Fibroblast of lung (primary cell): Measurements from ENCODE around the gene AKAP7. TPM values are rescaled to one million over a fixed set of nuclear protein-coding genes. Genes with fewer than 3 reads are reported as not detected.

Experiments used
- DNase-seq, 2 donors: peaks; one replicate each; pipeline versions ENCODE4 v3.0.0 to v3.0.0-alpha.2; 2010; ENCODE audit warnings: low read depth in 2 of 2
- H2AFZ ChIP-seq: 2 replicates; pipeline ENCODE4 v1.5.1; 2012; ENCODE audit warnings: low read length, control low read depth, inconsistent platforms
- H3K27ac ChIP-seq: 2 replicates; pipeline ENCODE4 v1.5.1; 2011; ENCODE audit warnings: low read length, control low read depth; ENCODE audit not compliant: insufficient read depth
- H3K27me3 ChIP-seq: 2 replicates; pipeline ENCODE4 v1.5.1; 2011; ENCODE audit warnings: mild to moderate bottlenecking, low read length; ENCODE audit not compliant: control insufficient read depth, insufficient read depth
- H3K36me3 ChIP-seq: 2 replicates; pipeline ENCODE4 v1.5.1; 2011; ENCODE audit warnings: low read length; ENCODE audit not compliant: control insufficient read depth, insufficient read depth
- H3K4me1 ChIP-seq: 2 replicates; pipeline ENCODE4 v1.5.1; 2011; ENCODE audit warnings: low read length; ENCODE audit not compliant: control insufficient read depth, insufficient read depth; ENCODE audit errors: extremely low read depth
- H3K4me2 ChIP-seq: 2 replicates; pipeline ENCODE4 v1.5.1; 2011; ENCODE audit warnings: low read length, control low read depth; ENCODE audit not compliant: insufficient read depth; ENCODE audit errors: extremely low read depth
- H3K4me3 ChIP-seq, 4 experiments: fragments of 200-600 bp in 1 of 4; sonication (generic) in 1 of 4; replicated peaks in 1 of 4; 2 replicates each; pipeline ENCODE4 v1.5.1; 2011 to 2016; ENCODE audit warnings: low read length in 4 of 4, low read depth in 3 of 4, mild to moderate bottlenecking in 3 of 4, control low read depth in 2 of 4, inconsistent platforms in 1 of 4, mixed read lengths in 1 of 4; ENCODE audit not compliant: insufficient read depth in 1 of 4; ENCODE audit errors: control extremely low read depth in 1 of 4
- H3K79me2 ChIP-seq: 2 replicates; pipeline ENCODE4 v1.5.1; 2012; ENCODE audit warnings: mild to moderate bottlenecking, low read length, inconsistent platforms; ENCODE audit not compliant: control insufficient read depth, insufficient read depth
- H3K9ac ChIP-seq: 2 replicates; pipeline ENCODE4 v1.5.1; 2011; ENCODE audit warnings: mild to moderate bottlenecking, low read length, control low read depth; ENCODE audit not compliant: insufficient read depth
- H3K9me3 ChIP-seq: 2 replicates; pipeline ENCODE4 v1.5.1; 2012; ENCODE audit warnings: low read depth, low read length; ENCODE audit not compliant: control insufficient read depth, insufficient read depth
- H4K20me1 ChIP-seq: 2 replicates; pipeline ENCODE4 v1.5.1; 2011; ENCODE audit warnings: low read length; ENCODE audit not compliant: control insufficient read depth, insufficient read depth; ENCODE audit errors: extremely low read depth
- EZH2 ChIP-seq: IDR thresholded peaks from 2 replicates; pipeline ENCODE4 v1.5.1; 2012; ENCODE audit warnings: low read length, control low read depth, mild to moderate bottlenecking; ENCODE audit errors: missing control alignments
- polyA plus RNA-seq, 2 donors: library from polyadenylated mRNA; depleted of rRNA in 1 of 2; stranded (reverse) in 1 of 2; unstranded in 1 of 2; fragments of >200 nt; gene quantifications; 2 replicates each; pipeline ENCODE4 v1.2.1, GENCODE V29; 2011 to 2012; ENCODE audit warnings: missing spikeins in 1 of 2
- total RNA-seq: library from RNA; depleted of rRNA; stranded (reverse); fragments of >200 nt; gene quantifications from 2 replicates; pipeline ENCODE4 v1.2.1, GENCODE V29; 2014
- TF ChIP-seq, protein P1 (sequence below), 2 donors: IDR thresholded peaks in 1 of 2; conservative IDR thresholded peaks in 1 of 2; 1 replicate in 1 of 2; 2 replicates in 1 of 2; pipeline ENCODE4 v1.5.1; 2011 to 2012; ENCODE audit warnings: low read length in 2 of 2, control low read depth in 1 of 2, inconsistent platforms in 1 of 2, low read depth in 1 of 2, mild to moderate bottlenecking in 1 of 2

Gene AKAP7
- total and polyA plus RNA-seq, 2 donors (not counting 1 experiment from before 2014, with no cell fraction given): 3.1 to 5.8 TPM

GRCh38 chr6:131212913-131213312 lies 77.6 kb downstream of the AKAP7 start:
- H2AFZ ChIP-seq: no peak overlapping the region

GRCh38 chr6:131213501-131213990 lies 78.3 kb downstream of the AKAP7 start:
- no peak overlapping the region for H3K27ac ChIP-seq
- no peaks in the 10 kb centered on the region for H3K36me3 ChIP-seq
- H3K27me3 ChIP-seq: no peaks in the 10 kb centered on the region
- H3K4me2 ChIP-seq: no peak overlapping the region
- no peaks in the 10 kb centered on the region for H3K9me3 ChIP-seq
- no peaks in the 10 kb centered on the region for H3K4me1 ChIP-seq
- TF ChIP-seq EZH2: no peak
- TF ChIP-seq, protein P1, sequence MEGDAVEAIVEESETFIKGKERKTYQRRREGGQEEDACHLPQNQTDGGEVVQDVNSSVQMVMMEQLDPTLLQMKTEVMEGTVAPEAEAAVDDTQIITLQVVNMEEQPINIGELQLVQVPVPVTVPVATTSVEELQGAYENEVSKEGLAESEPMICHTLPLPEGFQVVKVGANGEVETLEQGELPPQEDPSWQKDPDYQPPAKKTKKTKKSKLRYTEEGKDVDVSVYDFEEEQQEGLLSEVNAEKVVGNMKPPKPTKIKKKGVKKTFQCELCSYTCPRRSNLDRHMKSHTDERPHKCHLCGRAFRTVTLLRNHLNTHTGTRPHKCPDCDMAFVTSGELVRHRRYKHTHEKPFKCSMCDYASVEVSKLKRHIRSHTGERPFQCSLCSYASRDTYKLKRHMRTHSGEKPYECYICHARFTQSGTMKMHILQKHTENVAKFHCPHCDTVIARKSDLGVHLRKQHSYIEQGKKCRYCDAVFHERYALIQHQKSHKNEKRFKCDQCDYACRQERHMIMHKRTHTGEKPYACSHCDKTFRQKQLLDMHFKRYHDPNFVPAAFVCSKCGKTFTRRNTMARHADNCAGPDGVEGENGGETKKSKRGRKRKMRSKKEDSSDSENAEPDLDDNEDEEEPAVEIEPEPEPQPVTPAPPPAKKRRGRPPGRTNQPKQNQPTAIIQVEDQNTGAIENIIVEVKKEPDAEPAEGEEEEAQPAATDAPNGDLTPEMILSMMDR (conservative IDR thresholded peaks at IDR 0.05 in 1 of 2, IDR thresholded peaks at IDR 0.05 in 1 of 2; ENCODE audit: low read depth in 1 of 2, low read length in 2 of 2): no peak
- peak; percentile 36 to 86 for DNase-seq
- H3K79me2 ChIP-seq: no peaks in the 10 kb centered on the region
- H3K4me3 ChIP-seq: no peak overlapping the region
- no peaks in the 10 kb centered on the region for H4K20me1 ChIP-seq
- H2AFZ ChIP-seq: no peak overlapping the region
- H3K9ac ChIP-seq: no peak overlapping the region

More at GRCh38 chr6:131212913-131213312, 77.6 kb downstream of the AKAP7 start:
- no peaks in the 10 kb centered on the region for H3K27me3 ChIP-seq
- TF ChIP-seq, protein P1 (conservative IDR thresholded peaks at IDR 0.05 in 1 of 2, IDR thresholded peaks at IDR 0.05 in 1 of 2; ENCODE audit: low read depth in 1 of 2, low read length in 2 of 2): no peak
- TF ChIP-seq EZH2: no peak
- H3K79me2 ChIP-seq: no peaks in the 10 kb centered on the region
- no peak for DNase-seq
- H3K36me3 ChIP-seq: no peaks in the 10 kb centered on the region
- no peak overlapping the region for H3K27ac ChIP-seq
- H3K9me3 ChIP-seq: no peaks in the 10 kb centered on the region
- no peak overlapping the region for H3K4me3 ChIP-seq
- H3K4me2 ChIP-seq: no peak overlapping the region
- H3K9ac ChIP-seq: no peak overlapping the region
- no peaks in the 10 kb centered on the region for H4K20me1 ChIP-seq
- H3K4me1 ChIP-seq: no peaks in the 10 kb centered on the region

- no peak overlapping the region for H3K9ac ChIP-seq
- H2AFZ ChIP-seq: no peak overlapping the region
- no peaks in the 10 kb centered on the region for H3K27me3 ChIP-seq
- no peak overlapping the region for H3K4me3 ChIP-seq
- no peak overlapping the region for H3K4me2 ChIP-seq
- no peaks in the 10 kb centered on the region for H3K4me1 ChIP-seq
- no peak for DNase-seq
- no peaks in the 10 kb centered on the region for H3K9me3 ChIP-seq
- no peak overlapping the region for H3K27ac ChIP-seq
- no peaks in the 10 kb centered on the region for H3K36me3 ChIP-seq
- H3K79me2 ChIP-seq: no peaks in the 10 kb centered on the region
- TF ChIP-seq EZH2: no peak
- TF ChIP-seq, protein P1 (conservative IDR thresholded peaks at IDR 0.05 in 1 of 2, IDR thresholded peaks at IDR 0.05 in 1 of 2; ENCODE audit: low read depth in 1 of 2, low read length in 2 of 2): no peak
- H4K20me1 ChIP-seq: no peaks in the 10 kb centered on the region
Observed at GRCh38 chr6:131215219-131215618, 80.0 kb downstream of the AKAP7 start.
